HG03045 (cell line): ENCODE results near the gene COLEC11.

Experiments used
- ATAC-seq: cut with Tn5 transposase; IDR thresholded peaks from one replicate; pipeline ENCODE4 v1.9.1; 2021; ENCODE audit warnings: mild to moderate bottlenecking, moderate library complexity; ENCODE audit not compliant: unreplicated experiment

The COLEC11 gene

DNA sequence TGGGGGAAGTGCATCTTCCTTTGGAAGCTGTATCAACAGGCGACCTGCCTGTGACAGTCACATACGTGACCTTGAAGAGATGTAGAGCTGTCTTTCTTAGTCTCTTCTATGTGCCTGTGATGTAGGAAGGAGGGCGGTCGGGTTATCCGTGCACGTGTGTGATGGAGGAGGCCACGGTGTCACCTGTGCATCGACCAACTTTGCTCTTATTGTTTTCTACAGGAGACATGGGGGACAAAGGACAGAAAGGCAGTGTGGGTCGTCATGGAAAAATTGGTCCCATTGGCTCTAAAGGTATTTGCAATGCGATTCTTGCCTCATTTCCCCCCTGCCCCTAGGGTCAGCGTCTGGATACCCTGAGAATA is 42.4 kb downstream of the COLEC11 start:
- no peak for ATAC-seq

GRCh38 chr2:3637692-3638455 is 43.0 kb downstream of the COLEC11 start:
- ATAC-seq: no peak

DNA sequence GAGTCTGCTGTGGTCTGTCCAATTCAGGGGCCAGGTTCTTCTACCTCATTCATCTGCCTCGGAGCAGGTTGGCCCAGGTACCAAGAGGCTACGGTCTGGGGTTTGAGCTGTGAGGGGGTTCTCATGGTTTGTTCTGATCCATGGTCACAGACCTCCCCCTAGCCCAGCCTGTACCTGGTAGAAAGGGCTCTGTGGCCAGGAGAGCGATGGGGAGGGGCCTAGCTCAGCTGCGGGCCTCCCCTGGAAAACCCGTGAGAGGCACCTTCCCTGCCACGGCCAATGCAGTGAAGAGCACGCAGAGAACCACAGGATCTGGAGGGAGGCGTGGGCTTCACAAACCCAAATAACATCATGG is 43.5 kb downstream of the COLEC11 start:
- no peak for ATAC-seq

- no peak for ATAC-seq
These were observed 44.2 kb downstream of the COLEC11 start for GRCh38 chr2:3639015-3639630.

GRCh38 chr2:3639653-3640052 is 44.7 kb downstream of the COLEC11 start:
- no peak for ATAC-seq

- ATAC-seq: no peak
These were observed 46.3 kb downstream of the COLEC11 start for GRCh38 chr2:3641181-3641580.

- no peak for ATAC-seq
These were observed 47.0 kb downstream of the COLEC11 start for GRCh38 chr2:3641841-3642421.

GRCh38 chr2:3642521-3643215 is 47.8 kb downstream of the COLEC11 start:
- ATAC-seq: no peak

GRCh38 chr2:3643371-3644245 is 48.7 kb downstream of the COLEC11 start:
- no peak for ATAC-seq

- ATAC-seq: no peak
These were observed 49.3 kb downstream of the COLEC11 start for GRCh38 chr2:3644246-3644525.

GRCh38 chr2:3644891-3645605 is 50.1 kb downstream of the COLEC11 start:
- ATAC-seq: no peak

GRCh38 chr2:3645745-3646389 is 51.0 kb downstream of the COLEC11 start:
- ATAC-seq: no peak

DNA sequence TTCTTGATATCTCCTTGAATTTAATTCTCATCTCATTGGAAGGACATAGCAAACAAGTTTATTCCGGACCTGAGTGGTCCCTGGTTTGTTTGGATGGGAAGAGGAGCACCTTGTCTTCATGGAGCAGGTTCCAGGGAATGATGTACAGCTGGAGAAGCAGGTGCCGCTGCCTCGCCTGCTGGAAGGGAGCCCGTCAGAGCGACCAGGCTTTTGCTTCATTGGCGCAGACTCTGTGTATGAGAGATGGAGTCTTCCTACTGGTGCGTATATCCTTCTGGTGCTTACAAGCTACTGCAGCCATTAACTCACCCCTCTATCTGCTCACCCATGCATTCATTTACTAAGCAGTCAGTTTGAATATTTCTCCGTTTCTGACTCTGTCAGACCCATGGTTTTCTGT is 51.5 kb downstream of the COLEC11 start:
- no peak for ATAC-seq

DNA sequence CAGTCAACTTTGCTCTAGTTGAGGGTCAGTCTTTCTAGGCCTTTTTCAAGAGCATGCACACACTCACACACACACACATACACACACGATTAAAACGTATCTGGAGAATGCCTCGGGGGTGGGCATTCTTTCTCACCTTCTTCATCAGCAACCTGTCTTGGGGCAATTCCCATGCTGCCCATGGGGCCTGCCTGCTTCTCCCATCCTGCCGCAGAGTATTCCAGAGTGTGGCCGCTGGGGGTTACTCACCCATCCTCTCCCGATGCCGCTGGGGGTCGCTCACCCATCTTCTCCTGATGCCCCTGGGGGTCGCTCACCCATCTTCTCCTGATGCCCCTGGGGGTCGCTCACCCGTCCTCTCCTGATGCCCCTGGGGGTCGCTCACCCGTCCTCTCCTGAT is 52.3 kb downstream of the COLEC11 start:
- no peak for ATAC-seq

GRCh38 chr2:3647831-3648651 is 53.1 kb downstream of the COLEC11 start:
- ATAC-seq: no peak

GRCh38 chr2:3648652-3649177 is 53.8 kb downstream of the COLEC11 start:
- no peak for ATAC-seq

DNA sequence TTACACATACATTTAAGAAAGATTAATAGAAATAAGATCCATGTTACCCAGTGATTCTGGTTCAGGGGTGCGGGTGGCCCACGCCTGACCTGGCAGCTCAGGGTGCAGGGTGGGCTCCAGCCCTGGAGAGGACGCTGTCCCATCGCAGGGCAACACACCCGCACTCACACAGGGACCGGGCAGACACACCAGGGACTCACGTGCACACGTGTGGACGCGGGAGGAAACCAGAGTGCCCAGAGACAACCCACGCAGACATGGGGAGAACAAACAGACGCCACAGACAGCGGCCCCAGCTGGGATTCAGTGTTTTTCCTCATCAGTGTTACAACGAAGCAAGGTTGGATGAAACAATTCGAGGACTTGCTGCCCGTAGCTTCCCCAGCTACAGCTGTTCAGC is 54.7 kb downstream of the COLEC11 start:
- ATAC-seq: no peak

GRCh38 chr2:3650140-3650920 is 55.4 kb downstream of the COLEC11 start:
- ATAC-seq: no peak
